A673 (cell line): ENCODE results near the gene KCND3.

ENCODE experiments used
- EZH2 ChIP-seq: fragments of 200-600 bp; sonication (generic); IDR thresholded peaks from 2 replicates; pipeline ENCODE4 v1.6.1; 2017; ENCODE audit warnings: borderline replicate concordance, low read depth, mild to moderate bottlenecking, mixed read lengths, antibody characterized with exemption, low read length; ENCODE audit not compliant: poor library complexity, severe bottlenecking
- TF ChIP-seq, protein P1 (sequence below): fragments of 300-800, 200-600 bp; sonication (generic); conservative IDR thresholded peaks from 2 replicates; pipeline ENCODE4 v1.5.1; 2017; ENCODE audit warnings: low read depth, mild to moderate bottlenecking, antibody characterized with exemption, low read length, moderate library complexity, mixed read lengths

DNA sequence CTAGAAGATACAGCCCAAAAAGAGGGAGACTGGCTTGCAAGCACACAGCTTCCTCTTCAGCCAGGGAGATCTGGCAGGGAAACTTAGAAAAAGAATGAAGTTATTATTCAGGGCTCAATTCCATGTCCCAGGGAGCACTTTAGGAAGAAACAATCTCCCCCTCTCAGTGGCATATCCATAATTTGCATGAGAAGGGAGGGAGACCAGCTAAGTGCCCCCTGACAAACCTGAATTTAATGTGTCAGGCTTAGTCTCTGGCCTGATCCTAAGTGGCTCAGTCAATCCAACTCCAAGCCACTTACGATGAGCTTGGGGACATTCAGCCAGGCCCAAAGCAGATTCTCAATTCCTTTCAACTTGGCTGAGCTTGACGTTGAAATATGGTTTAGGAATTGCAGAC, 17.7 kb upstream of the KCND3 start:
- no peak for TF ChIP-seq EZH2
- TF ChIP-seq, protein P1, sequence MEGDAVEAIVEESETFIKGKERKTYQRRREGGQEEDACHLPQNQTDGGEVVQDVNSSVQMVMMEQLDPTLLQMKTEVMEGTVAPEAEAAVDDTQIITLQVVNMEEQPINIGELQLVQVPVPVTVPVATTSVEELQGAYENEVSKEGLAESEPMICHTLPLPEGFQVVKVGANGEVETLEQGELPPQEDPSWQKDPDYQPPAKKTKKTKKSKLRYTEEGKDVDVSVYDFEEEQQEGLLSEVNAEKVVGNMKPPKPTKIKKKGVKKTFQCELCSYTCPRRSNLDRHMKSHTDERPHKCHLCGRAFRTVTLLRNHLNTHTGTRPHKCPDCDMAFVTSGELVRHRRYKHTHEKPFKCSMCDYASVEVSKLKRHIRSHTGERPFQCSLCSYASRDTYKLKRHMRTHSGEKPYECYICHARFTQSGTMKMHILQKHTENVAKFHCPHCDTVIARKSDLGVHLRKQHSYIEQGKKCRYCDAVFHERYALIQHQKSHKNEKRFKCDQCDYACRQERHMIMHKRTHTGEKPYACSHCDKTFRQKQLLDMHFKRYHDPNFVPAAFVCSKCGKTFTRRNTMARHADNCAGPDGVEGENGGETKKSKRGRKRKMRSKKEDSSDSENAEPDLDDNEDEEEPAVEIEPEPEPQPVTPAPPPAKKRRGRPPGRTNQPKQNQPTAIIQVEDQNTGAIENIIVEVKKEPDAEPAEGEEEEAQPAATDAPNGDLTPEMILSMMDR: no peak
